AG09319 (cell line): Measurements from ENCODE around the gene MSMB.

Source experiments
- DNase-seq: peaks from one replicate; pipeline ENCODE4 v3.0.0-alpha.2; 2010; ENCODE audit warnings: low read depth; ENCODE audit errors: extremely low read depth
- TF ChIP-seq, protein P1 (sequence below): IDR thresholded peaks from 2 replicates; pipeline ENCODE4 v1.5.1; 2011; ENCODE audit warnings: low read depth, mild to moderate bottlenecking, inconsistent platforms, low read length, moderate library complexity

MSMB gene

DNA sequence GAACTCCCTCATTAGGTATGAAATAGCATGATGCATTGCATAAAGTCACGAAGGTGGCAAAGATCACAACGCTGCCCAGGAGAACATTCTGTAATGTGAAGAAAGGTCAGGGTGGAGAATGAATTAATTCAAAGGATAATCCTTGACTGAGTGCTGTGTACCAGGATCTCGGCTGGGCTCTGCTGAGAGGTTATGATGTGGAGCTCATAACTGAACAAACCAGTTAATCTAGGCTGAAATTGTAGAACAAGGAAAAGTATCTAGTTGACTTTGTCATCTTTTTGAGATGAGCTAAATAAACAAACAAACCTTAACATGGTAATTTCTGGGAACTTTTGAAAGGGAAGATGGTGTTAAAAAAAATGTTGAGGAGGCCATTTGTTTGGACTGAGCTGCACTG, 6.1 kb downstream of the MSMB start:
- no peak for DNase-seq
- TF ChIP-seq, protein P1, sequence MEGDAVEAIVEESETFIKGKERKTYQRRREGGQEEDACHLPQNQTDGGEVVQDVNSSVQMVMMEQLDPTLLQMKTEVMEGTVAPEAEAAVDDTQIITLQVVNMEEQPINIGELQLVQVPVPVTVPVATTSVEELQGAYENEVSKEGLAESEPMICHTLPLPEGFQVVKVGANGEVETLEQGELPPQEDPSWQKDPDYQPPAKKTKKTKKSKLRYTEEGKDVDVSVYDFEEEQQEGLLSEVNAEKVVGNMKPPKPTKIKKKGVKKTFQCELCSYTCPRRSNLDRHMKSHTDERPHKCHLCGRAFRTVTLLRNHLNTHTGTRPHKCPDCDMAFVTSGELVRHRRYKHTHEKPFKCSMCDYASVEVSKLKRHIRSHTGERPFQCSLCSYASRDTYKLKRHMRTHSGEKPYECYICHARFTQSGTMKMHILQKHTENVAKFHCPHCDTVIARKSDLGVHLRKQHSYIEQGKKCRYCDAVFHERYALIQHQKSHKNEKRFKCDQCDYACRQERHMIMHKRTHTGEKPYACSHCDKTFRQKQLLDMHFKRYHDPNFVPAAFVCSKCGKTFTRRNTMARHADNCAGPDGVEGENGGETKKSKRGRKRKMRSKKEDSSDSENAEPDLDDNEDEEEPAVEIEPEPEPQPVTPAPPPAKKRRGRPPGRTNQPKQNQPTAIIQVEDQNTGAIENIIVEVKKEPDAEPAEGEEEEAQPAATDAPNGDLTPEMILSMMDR, result no peak

- no peak for DNase-seq
- TF ChIP-seq, protein P1, result no peak
Measured at GRCh38 chr10:46037107-46037825, 8.8 kb downstream of the MSMB start.

GRCh38 chr10:46035923-46036849, 9.9 kb downstream of the MSMB start:
- no peak for DNase-seq
- TF ChIP-seq, protein P1, result no peak

GRCh38 chr10:46033602-46034011, 12.5 kb downstream of the MSMB start:
- TF ChIP-seq, protein P1, result no peak
- peak; percentile 51 for DNase-seq

DNA sequence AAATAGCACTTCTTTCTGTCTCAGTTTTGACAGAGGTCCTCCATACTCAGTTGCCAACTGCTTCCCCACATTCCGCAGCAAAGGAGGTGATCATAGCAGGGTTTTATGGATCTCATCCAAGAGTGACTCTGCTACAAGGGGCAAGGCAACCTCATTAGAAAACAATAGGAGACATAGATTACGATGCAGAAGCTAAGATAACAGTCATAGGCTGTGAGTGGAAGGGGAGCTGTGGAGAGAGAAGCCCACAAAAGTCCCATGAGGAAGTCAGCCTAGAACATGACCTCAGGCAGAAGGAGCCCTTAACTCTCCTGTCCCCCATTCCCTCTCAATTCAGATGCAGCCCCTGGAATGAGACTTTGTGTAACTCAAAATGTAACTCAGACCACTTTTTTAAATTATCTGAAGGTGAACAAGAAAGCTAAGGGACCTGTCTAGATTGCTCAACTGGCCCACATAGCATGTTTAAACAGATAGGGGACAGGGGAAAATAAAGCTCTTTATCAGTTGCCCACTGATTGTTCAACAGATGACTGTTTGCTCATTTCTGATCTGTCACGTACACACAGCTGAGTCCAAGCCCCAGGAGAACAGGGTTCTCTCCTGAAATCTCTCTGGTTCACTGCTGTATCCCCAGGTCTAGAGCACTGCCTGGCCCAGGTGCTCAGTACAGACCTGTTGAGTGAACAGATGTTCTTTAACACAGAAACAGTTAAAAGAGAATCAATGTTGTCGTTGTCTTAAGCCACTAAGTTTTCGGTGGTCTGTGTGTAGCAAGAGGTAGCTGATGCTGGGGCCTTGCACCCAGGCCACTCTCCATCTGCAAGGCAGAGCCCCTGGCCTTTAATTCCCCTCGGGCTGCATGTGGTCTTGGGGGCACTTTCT, 14.2 kb downstream of the MSMB start:
- DNase-seq, result no peak
- TF ChIP-seq, protein P1, result no peak

- peak; percentile 97 for DNase-seq
- TF ChIP-seq, protein P1, result peak; percentile 80
Measured at GRCh38 chr10:46030091-46030937, 15.8 kb downstream of the MSMB start, which contains the start of gene NCOA4. Gene NCOA4 (minus strand): TSS chr10:46030623. CDS start chr10:46016680, 13,943 bp downstream.
